Kidney epithelial cell (primary cell): ENCODE measurements around the gene GPR37L1. TPM values are rescaled to one million over a fixed set of nuclear protein-coding genes. Genes with fewer than 3 reads are reported as not detected.

Experiments used
- DNase-seq: peaks from one replicate; pipeline ENCODE4 v3.0.0-alpha.2; 2010; ENCODE audit warnings: low read depth
- H3K27me3 ChIP-seq: 2 replicates; pipeline ENCODE4 v1.6.0; 2011; ENCODE audit warnings: low read length; ENCODE audit not compliant: control insufficient read depth, insufficient read depth
- H3K36me3 ChIP-seq: 2 replicates; pipeline ENCODE4 v1.5.1; 2011; ENCODE audit warnings: low read length; ENCODE audit not compliant: control insufficient read depth, insufficient read depth
- H3K4me3 ChIP-seq: 2 replicates; pipeline ENCODE4 v1.5.1; 2011; ENCODE audit warnings: low read depth, mild to moderate bottlenecking, control low read depth, low read length
- total RNA-seq: library from RNA; depleted of rRNA; stranded (reverse); fragments of >200 nt; gene quantifications from 2 replicates; pipeline ENCODE4 v1.2.3, GENCODE V29; 2015
- TF ChIP-seq, protein P1 (sequence below): IDR thresholded peaks from 2 replicates; pipeline ENCODE4 v1.5.1; 2011; ENCODE audit warnings: mild to moderate bottlenecking, moderate library complexity, low read length, control low read depth, inconsistent platforms; ENCODE audit not compliant: insufficient read depth, poor library complexity, severe bottlenecking

The GPR37L1 gene
- total RNA-seq, 1 donor from 2014 or later = 0.04 TPM

DNA sequence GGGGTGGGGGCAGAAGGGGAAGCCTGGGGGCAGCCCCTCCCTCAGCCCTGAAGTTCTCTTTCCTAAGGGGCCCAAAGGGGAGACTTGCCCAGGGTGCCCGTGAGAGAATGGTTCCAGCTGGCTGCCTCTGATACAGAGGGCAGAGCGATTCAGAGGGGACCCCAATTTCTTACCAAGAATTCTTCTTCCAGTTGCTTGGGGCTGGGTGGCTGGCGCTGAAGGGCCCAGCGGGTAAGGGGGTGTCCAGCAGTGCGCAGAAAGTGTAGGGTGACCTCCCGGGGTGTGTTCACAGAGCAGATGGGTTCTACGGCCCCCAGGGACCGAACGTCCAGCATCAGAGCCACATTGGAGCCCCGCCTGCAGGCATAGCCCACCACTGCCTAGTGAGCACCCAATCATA, 35.2 kb downstream of the GPR37L1 start:
- H3K4me3 ChIP-seq = no peak overlapping the region

DNA sequence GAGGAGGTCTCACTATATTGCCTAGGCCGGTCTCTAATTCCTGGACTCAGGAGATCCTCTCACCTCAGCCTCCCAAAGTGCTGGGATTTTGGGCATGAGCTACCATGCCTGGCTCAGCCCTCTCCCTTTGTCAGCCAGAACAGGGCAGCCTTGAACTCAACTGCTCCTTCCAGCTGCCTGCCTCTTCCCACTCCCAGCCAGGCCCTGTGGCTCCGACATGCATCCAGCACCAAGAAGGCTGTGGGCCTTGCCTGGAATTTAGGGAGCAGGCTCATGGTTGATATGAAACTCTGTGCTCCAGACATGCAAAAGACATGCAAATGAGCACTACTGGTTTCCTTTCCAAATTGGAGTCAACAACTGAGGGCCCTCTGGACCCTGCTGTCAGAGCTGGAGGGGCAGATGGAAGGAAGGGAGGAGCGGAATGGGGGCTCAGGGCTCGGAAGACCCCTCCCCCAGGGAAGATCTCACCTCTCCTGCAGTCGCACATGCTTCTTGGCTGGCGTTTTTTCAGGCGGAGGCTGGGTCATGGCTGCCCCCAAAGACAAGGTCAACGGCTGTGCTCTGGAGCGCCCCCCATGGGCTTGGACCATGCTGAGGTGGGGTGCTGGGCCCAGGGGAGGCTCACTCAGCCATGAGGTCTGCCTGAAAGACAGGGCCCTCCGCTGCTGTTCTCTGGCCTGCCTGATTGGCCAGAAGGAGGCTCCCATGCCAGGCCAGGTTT, 36.3 kb downstream of the GPR37L1 start:
- no peak for DNase-seq
- Histone ChIP-seq H3K36me3 (no peaks in the 10 kb centered on the region), H3K27me3 (no peaks in the 10 kb centered on the region), H3K4me3 (no peak overlapping the region)
- TF ChIP-seq, protein P1, sequence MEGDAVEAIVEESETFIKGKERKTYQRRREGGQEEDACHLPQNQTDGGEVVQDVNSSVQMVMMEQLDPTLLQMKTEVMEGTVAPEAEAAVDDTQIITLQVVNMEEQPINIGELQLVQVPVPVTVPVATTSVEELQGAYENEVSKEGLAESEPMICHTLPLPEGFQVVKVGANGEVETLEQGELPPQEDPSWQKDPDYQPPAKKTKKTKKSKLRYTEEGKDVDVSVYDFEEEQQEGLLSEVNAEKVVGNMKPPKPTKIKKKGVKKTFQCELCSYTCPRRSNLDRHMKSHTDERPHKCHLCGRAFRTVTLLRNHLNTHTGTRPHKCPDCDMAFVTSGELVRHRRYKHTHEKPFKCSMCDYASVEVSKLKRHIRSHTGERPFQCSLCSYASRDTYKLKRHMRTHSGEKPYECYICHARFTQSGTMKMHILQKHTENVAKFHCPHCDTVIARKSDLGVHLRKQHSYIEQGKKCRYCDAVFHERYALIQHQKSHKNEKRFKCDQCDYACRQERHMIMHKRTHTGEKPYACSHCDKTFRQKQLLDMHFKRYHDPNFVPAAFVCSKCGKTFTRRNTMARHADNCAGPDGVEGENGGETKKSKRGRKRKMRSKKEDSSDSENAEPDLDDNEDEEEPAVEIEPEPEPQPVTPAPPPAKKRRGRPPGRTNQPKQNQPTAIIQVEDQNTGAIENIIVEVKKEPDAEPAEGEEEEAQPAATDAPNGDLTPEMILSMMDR = no peak

More for the DNA sequence above, 35.2 kb downstream of the GPR37L1 start:
- DNase-seq = no peak
- TF ChIP-seq, protein P1 = no peak
- Histone ChIP-seq H3K27me3 (no peaks in the 10 kb centered on the region), H3K36me3 (no peaks in the 10 kb centered on the region)

DNA sequence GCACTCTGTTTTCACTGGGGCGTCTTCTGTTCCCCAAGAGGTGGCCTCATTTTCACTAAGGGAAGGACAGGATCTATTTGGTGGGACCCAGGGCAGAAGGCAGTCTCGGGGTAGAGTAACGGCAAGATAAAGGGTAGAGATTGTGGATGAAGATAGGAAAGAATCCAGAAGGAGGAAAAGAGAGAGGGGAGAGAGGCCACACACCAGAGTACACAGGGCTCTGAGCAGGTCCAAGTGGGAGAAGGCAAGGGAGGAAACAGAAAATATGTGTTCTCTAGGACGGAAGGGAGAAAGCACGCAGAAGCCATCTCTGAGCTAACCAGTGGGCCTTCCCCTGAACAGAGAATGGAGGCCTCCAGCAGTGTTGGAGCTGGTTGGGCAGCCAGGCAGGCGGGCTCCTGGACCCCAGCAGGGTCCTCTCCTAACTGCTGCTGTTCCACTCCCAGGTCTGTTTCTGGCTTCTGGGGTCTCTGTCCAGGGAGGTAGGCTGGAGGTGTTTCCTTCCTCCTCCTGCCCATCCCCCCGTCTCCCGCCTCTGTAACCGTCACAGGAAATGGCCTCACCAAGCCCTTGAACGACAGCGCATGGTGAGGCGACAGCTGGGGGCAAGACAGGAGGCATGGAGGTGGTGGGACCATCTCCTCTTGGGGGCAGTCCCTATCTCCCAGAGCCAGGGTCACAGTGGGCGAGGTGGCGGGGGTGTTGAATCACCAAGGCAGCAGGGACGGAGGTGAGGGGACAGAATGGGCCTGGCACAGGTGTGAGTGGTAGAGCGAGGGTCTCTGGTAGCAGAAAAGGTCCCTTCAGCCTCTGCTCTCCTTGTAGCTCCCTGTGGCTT, 37.0 kb downstream of the GPR37L1 start:
- Histone ChIP-seq H3K4me3 (no peak overlapping the region), H3K27me3 (no peaks in the 10 kb centered on the region), H3K36me3 (no peaks in the 10 kb centered on the region)
- TF ChIP-seq, protein P1 = no peak
- no peak for DNase-seq

- TF ChIP-seq, protein P1 = peak; percentile 39
- Histone ChIP-seq H3K36me3 (no peaks in the 10 kb centered on the region), H3K27me3 (no peaks in the 10 kb centered on the region), H3K4me3 (no peak within 1 kb of the TSS)
- no peak for DNase-seq
Observed at GRCh38 chr1:202160377-202160940, 37.7 kb downstream of the GPR37L1 start, which contains the start of gene PTPN7. Gene PTPN7, minus strand, starts transcription at chr1:202160602. Its CDS starts 1,200 bp downstream, at chr1:202159402.

- no peaks in the 10 kb centered on the region for H3K27me3 ChIP-seq
- H3K4me3 ChIP-seq = no peak overlapping the region
- TF ChIP-seq, protein P1 = no peak
- DNase-seq = no peak
- H3K36me3 ChIP-seq = no peaks in the 10 kb centered on the region
Observed at GRCh38 chr1:202161151-202162046, 38.7 kb downstream of the GPR37L1 start.
